ENCODE data around the gene ORC3. TPM values are rescaled to one million over a fixed set of nuclear protein-coding genes. Genes with fewer than 3 reads are reported as not detected.

Gene ORC3
- total RNA-seq, 6 donors from 2014 or later: 10.3 to 27.2 (median 17.2) TPM

GRCh38 chr6:87697581-87698546, 107.9 kb downstream of the ORC3 start:
- ATAC-seq (ENCODE audit: low FRiP score in 2 of 2): no peak
- Histone ChIP-seq H3K4me3 (peak overlapping the region in 3 of 4 donors; percentile 59 to 90 (median 75)), H3K36me3 (no peaks in the 10 kb centered on the region), H3K27ac (peak overlapping the region; percentile 42 to 100 (median 99)), H3K27me3 (no peaks in the 10 kb centered on the region), H3K9me3 (no peaks in the 10 kb centered on the region), H3K4me1 (peaks cover 48 to 66% (median 51%) of the 10 kb centered on the region in 4 donors)
- no peak for DNase-seq
- TF ChIP-seq CTCF (IDR thresholded peaks at IDR 0.05) (no peak), POLR2AphosphoS5 (IDR thresholded peaks at IDR 0.05) (peak in 1 of 2 donors; percentile 9)
- WGBS, 2 donors: 28 to 34% methylated on average over 8 of the region's 8 CpGs

GRCh38 chr6:87698547-87699006, 108.6 kb downstream of the ORC3 start:
- H3K27ac ChIP-seq: peak overlapping the region; percentile 42 to 100 (median 99)
- TF ChIP-seq POLR2A (IDR thresholded peaks at IDR 0.05) (peak in 1 of 4 donors; percentile 58), EP300 (IDR thresholded peaks at IDR 0.05) (no peak), POLR2AphosphoS5 (IDR thresholded peaks at IDR 0.05) (peak in 1 of 2 donors; percentile 12)
- H3K4me1 ChIP-seq: peaks cover 44 to 63% (median 47%) of the 10 kb centered on the region in 4 donors
- no peak for ATAC-seq (ENCODE audit: low FRiP score in 2 of 2)
- H3K27me3 ChIP-seq: no peaks in the 10 kb centered on the region
- DNase-seq: no peak
- whole genome bisulfite sequencing, 2 donors: 0 to 3% methylated on average over 2 of the region's 2 CpGs
- no peaks in the 10 kb centered on the region for H3K9me3 ChIP-seq
- peak overlapping the region in 3 of 4 donors; percentile 59 to 90 (median 75) for H3K4me3 ChIP-seq
- H3K36me3 ChIP-seq: no peaks in the 10 kb centered on the region

- H3K27me3 ChIP-seq: no peaks in the 10 kb centered on the region
- 1 to 5% methylated on average over 4 of the region's 4 CpGs for WGBS, 2 donors
- no peaks in the 10 kb centered on the region for H3K9me3 ChIP-seq
- H3K4me3 ChIP-seq: peak overlapping the region; percentile 59 to 95 (median 82)
- no peak for TF ChIP-seq POLR2AphosphoS5 (IDR thresholded peaks at IDR 0.05)
- ATAC-seq (ENCODE audit: low FRiP score in 2 of 2) (no peak), DNase-seq (no peak)
- H3K4me1 ChIP-seq: peaks cover 37 to 53% (median 39%) of the 10 kb centered on the region in 4 donors
- peak overlapping the region; percentile 4 to 100 (median 99) for H3K27ac ChIP-seq
- no peaks in the 10 kb centered on the region for H3K36me3 ChIP-seq
Measured at GRCh38 chr6:87699576-87699975, 109.6 kb downstream of the ORC3 start.

GRCh38 chr6:87700397-87701343, 110.7 kb downstream of the ORC3 start:
- Histone ChIP-seq H3K9me3 (no peaks in the 10 kb centered on the region), H3K4me1 (peaks cover 28 to 44% (median 32%) of the 10 kb centered on the region in 4 donors), H3K4me3 (peak overlapping the region; percentile 59 to 95 (median 82)), H3K27ac (peak overlapping the region; percentile 98 to 100 (median 99)), H3K36me3 (no peaks in the 10 kb centered on the region), H3K27me3 (no peaks in the 10 kb centered on the region)
- DNase-seq (peak in 1 of 2 donors; percentile 66), ATAC-seq (ENCODE audit: low FRiP score in 2 of 2) (peak in 1 of 2 donors; percentile 23)
- 0% methylated on average over 15 to 18 of the region's 18 CpGs for WGBS, 2 donors
- TF ChIP-seq CTCF (IDR thresholded peaks at IDR 0.05) (no peak), POLR2A (IDR thresholded peaks at IDR 0.05) (peak in 1 of 4 donors; percentile 31), POLR2AphosphoS5 (IDR thresholded peaks at IDR 0.05) (peak; percentile 17 to 31)

GRCh38 chr6:87701344-87701675, 111.4 kb downstream of the ORC3 start:
- DNase-seq: peak in 1 of 2 donors; percentile 90

More at GRCh38 chr6:87701344-87701675, 111.4 kb downstream of the ORC3 start:
- peak overlapping the region; percentile 98 to 100 (median 99) for H3K27ac ChIP-seq
- H3K36me3 ChIP-seq: no peaks in the 10 kb centered on the region
- peaks cover 22 to 37% (median 26%) of the 10 kb centered on the region in 4 donors for H3K4me1 ChIP-seq
- no peaks in the 10 kb centered on the region for H3K27me3 ChIP-seq
- no peak for ATAC-seq (ENCODE audit: low FRiP score in 2 of 2)
- peak overlapping the region; percentile 59 to 95 (median 82) for H3K4me3 ChIP-seq
- 0 to 1% methylated on average over 16 to 34 of the region's 36 CpGs for WGBS, 2 donors
- TF ChIP-seq CTCF (IDR thresholded peaks at IDR 0.05) (no peak), EP300 (IDR thresholded peaks at IDR 0.05) (no peak), POLR2AphosphoS5 (IDR thresholded peaks at IDR 0.05) (no peak)
- H3K9me3 ChIP-seq: no peaks in the 10 kb centered on the region

Measured in upper lobe of left lung (tissue), 6 donors.